HG03280 (cell line): ENCODE results near the gene UMOD.

ENCODE experiments used
- ATAC-seq: cut with Tn5 transposase; IDR thresholded peaks from one replicate; pipeline ENCODE4 v1.9.1; 2021; ENCODE audit warnings: mild to moderate bottlenecking, moderate library complexity; ENCODE audit not compliant: unreplicated experiment

Gene UMOD

DNA sequence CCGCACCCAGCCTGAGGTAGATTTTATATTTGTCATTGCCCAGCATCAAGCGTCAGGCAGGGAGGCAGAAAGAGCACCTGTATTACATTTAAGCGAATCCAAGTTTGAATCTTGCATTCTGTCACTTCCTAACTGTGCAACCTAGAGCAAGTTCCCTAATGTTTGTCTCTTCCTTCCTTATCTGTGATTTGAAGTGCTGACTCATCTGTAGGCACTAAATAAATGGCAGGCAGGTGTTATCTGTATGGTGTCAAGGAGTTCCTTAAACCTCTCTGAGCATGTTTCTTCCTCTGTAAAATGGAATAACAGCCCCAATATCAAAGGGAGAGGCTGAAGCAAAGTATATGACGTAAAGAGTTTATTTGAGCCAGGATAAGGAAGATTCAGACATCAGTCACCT, 49.5 kb downstream of the UMOD start:
- no peak for ATAC-seq

DNA sequence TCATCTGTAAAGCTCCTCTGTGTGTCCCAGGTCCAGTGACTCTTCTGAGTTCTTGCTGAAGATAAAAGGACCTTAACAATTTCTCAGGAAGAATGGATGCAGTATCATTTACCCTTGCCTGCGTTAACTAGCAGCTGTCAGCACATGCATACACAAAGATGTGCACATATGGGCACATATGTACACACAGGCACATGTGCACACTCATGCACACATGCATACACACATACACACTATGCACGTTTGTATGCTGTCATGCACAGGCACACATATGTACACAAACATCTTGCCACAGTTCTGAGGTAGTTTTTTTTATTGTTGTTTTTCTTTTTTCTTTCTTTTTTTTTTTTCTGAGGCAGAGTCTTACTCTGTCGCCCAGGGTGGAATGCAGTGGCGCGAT, 50.1 kb downstream of the UMOD start:
- no peak for ATAC-seq

DNA sequence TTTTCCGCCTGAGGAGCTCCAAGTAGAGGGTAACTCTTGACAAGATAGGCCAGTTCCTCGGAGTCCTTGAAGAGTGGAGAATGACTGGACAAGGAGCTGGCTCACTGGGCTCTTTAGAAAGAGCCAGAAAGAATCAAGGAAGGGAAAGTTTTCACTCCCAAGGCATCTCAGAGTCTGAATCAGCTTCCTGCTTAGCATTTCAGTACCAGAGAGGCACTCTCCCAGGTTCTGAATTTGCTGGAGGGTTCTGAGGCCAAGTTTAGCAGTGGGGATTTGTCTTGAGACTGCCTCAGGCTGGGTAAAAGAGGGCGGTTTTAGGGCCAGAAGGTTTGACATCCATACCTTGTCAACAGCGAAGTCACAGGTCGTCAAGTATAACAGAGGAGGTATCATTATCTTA, 50.7 kb downstream of the UMOD start:
- ATAC-seq, result no peak

DNA sequence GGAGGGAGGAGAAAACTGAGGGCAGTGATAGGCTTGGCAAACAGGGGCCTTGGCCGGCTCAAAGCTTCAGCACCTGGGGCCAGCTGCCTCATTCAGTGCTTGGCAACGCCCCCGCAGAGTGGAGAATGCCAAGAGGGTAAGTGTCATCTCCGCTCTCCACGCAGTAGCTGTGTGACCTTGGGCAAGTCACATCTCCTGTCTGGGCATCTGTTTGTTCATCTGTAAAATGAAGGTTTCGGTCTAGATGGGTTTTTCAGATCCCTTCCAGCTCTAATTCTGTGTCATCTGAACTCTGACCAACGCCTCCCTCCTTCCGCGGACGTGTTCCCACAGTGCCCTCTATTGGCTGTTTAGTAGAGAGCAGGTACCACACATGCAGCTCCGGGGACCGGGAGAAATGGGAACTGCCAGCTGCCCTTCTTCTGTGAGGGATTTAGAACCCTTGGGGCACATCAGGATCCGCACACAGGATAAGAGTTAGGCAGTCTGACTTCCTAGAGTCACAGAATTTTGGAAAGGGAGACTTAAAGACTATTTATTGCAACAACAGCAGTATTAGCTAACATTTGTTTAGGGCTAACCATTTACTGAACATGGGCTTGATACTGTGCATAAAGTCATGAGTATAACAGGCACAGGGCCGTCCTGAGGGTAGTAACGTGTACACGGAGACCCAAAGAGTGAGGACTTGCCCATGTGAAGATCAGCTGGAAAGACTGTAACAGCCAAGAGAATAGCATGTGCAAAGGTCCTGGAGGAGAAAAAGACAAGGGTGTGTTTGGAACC, 52.0 kb downstream of the UMOD start:
- ATAC-seq, result no peak

DNA sequence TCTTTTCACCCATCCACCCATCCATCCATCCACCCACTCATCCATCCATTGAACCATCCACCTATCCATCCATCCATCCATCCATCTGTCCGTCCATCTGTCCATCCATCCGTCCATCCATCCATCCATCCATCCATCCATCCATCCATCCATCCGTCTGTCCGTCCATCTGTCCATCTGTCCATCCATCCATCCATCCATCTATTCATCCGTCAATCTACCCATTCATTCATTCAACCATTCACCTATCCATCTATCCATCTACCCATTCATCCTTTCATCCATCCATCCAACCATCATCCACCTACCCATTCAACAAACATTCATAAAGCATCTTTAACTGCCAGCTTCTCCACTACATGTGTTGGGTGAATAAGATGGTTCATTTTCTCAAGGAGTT, 54.1 kb downstream of the UMOD start:
- ATAC-seq, result no peak

DNA sequence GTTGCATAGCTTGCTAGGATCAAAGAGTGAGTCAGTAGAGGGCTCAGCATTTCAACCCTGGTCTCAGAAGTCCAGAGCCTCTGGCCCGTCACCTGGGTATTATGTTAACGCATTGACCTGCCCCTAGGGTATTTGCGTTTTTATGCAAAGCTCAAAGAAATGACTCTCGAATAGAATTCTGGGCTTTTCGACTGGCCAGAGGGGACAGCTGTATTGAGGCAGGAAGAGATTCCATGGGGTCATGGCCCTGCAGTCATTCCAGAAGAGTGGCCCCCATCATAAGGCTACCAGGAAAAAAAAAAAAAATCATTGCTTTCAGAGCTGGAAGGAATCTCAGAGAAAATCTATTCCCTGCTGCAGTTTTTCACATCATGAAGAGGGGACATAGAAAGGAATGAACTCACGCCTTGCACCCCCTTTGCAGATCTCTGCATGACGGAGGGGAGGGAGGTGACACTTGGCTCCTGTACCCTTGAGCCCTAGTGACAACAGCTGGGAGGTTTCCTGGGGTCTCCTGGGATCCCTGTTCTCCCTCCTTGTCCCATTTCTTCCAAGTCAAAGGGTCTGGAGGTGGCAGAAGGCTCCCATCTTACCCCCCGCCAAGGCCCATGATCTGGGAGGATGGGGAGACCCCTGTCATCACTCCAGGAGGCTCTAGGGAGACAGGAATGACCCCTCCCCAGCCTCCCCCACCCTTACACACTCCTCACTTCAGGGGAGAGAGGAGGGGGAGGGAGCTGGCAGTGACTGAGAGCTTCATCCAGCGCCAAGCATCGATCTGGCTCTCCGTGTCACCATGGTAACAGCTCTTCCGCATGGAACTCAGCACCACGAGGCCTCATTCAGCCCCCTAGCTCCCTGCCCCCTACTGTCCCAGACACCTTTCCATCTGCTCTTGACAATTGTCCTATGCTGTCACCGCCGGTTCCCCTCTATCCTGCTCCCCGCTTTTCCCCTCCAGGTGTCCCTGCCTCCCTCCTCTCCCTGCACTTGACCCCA, 61.0 kb downstream of the UMOD start:
- ATAC-seq, result no peak

DNA sequence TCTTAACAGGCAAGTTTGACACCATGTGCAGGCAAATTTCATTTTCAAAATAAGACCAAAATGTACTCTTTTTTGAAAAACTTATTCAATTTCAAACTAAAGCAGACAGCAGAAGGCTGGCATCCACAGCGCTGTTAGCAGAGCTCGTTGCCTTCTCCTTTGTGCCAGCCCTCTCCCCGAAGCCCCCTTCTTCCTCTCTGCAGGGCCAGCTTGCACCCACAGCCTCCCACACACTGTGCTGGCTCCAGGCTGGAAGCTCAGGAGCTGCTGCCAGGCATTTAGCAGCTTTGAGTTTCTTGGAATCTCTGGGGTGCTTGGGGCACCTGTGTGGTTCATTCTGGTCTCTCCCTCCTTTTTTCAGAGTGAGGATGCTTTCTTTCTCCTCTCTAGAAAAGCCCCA, 62.9 kb downstream of the UMOD start:
- ATAC-seq, result no peak

DNA sequence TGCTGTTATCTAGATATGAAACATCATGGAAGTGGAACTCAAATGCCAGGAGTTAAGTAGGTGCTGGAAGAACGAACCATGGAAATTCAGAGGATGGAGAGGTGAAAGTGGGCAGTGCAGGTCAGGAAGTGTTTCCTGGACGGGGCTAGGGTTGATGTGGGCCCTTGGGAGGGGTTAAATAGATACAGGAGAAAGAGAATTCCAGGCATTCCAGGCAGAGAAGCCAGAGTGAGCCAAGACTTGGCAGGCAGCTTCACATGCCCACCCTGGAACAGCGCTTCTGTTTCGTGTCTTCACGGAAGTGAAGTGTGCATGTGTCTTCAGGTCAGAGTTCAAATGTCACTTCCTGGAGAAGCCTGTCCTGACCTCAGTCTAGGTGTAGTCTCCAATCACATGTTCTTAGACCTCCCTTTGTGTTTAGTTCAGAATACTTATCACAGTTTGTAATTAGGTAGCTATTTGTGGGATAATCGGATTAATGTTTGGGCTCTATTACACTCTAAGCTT, 66.5 kb downstream of the UMOD start:
- no peak for ATAC-seq
